SH-SY5Y (cell line): ENCODE measurements around the gene ACSL5.

Experiments
- GATA2 ChIP-seq: IDR thresholded peaks from 2 replicates; pipeline ENCODE4 v1.6.1; 2011; ENCODE audit warnings: mild to moderate bottlenecking, low read depth, low read length
- GATA3 ChIP-seq: IDR thresholded peaks from 2 replicates; pipeline ENCODE4 v1.6.1; 2011; ENCODE audit warnings: low read depth, mild to moderate bottlenecking, low read length, moderate library complexity

GRCh38 chr10:112456533-112456932 lies 82.6 kb downstream of the ACSL5 start:
- TF ChIP-seq GATA2 (no peak), GATA3 (no peak)
